HepG2 (cell line): ENCODE data around the gene XXYLT1. TPM values are rescaled to one million over a fixed set of nuclear protein-coding genes. Genes with fewer than 3 reads are reported as not detected.

Source experiments
- ATAC-seq: fragments of 200-7000 bp; cut with Tn5 transposase; 3 replicates; pipeline ENCODE4 v1.9.1; 2020; ENCODE audit warnings: mild to moderate bottlenecking, moderate library complexity
- BruUV-seq: library from RNA; stranded (reverse); fragments of 400-500 nt; replicated peaks from 2 replicates; lab custom pipeline; 2021; lab: Mats Ljungman, UMichigan
- CTCF ChIA-PET: fragments of 300-600 bp; formaldehyde crosslinking; extraction: SDS; loops from one replicate; lab custom pipeline; 2021; ENCODE audit warnings: low total read pairs, inconsistent platforms, low intra/inter-chr PET ratio; lab: Yijun Ruan, JAX
- POLR2A ChIA-PET: fragments of 350-600 bp; sonication (Branson Sonifier 250); formaldehyde crosslinking; loops from one replicate; lab custom pipeline; 2020; ENCODE audit warnings: antibody characterized with exemption, inconsistent platforms; lab: Yijun Ruan, JAX
- DNase-seq: peaks from one replicate; pipeline ENCODE4 v3.0.0-alpha.2; 2015; ENCODE audit warnings: low spot score
- FAIRE-seq: peaks from 3 replicates; lab custom pipeline; 2011; peaks lifted over from hg19 to GRCh38; lab: Jason Lieb, UNC
- H2AFZ ChIP-seq: one replicate; pipeline ENCODE4 v1.6.1; 2011; ENCODE audit warnings: low read length, inconsistent platforms
- H3K27ac ChIP-seq: fragments of 300-600 bp; 3 replicates; pipeline ENCODE4 v1.8.0; 2011; ENCODE audit warnings: mixed run types, mild to moderate bottlenecking, mixed read lengths, low read length, inconsistent platforms; ENCODE audit not compliant: insufficient read depth; ENCODE audit errors: extremely low read length
- H3K27me3 ChIP-seq, 2 experiments: fragments of 200-600 bp in 1 of 2; 2 replicates in 1 of 2; 3 replicates in 1 of 2; pipeline versions ENCODE4 v1.6.0 to v1.8.0; 2011; ENCODE audit warnings: low read length in 2 of 2, mild to moderate bottlenecking in 2 of 2, moderate library complexity in 2 of 2, inconsistent platforms in 1 of 2; ENCODE audit not compliant: insufficient read depth in 2 of 2, control insufficient read depth in 1 of 2
- H3K36me3 ChIP-seq, 2 experiments: fragments of 200-600 bp in 1 of 2; replicated peaks in 1 of 2; 2 replicates in 1 of 2; 3 replicates in 1 of 2; pipeline versions ENCODE4 v1.5.1 to v1.8.0; 2011; ENCODE audit warnings: low read length in 2 of 2, inconsistent platforms in 1 of 2; ENCODE audit not compliant: insufficient read depth in 2 of 2, control insufficient read depth in 1 of 2
- H3K4me1 ChIP-seq: 2 replicates; pipeline ENCODE4 v1.5.1; 2012; ENCODE audit warnings: low read length, inconsistent platforms; ENCODE audit not compliant: insufficient read depth
- H3K4me2 ChIP-seq: 2 replicates; pipeline ENCODE4 v1.6.0; 2011; ENCODE audit warnings: low read depth, low read length, inconsistent platforms
- H3K4me3 ChIP-seq, 3 experiments: fragments of 200-600 bp in 1 of 3; sonication (generic), shearing (Covaris generic) in 1 of 3; replicated peaks in 1 of 3; 2 replicates each; pipeline ENCODE4 v1.5.1; 2011 to 2016; ENCODE audit warnings: low read length in 3 of 3, inconsistent platforms in 2 of 3, low read depth in 2 of 3, mild to moderate bottlenecking in 2 of 3, control low read depth in 1 of 3, mixed read lengths in 1 of 3; ENCODE audit not compliant: insufficient read depth in 1 of 3
- H3K79me2 ChIP-seq: one replicate; pipeline ENCODE4 v1.6.1; 2011; ENCODE audit warnings: low read length, inconsistent platforms; ENCODE audit not compliant: insufficient read depth
- H3K9ac ChIP-seq: 2 replicates; pipeline ENCODE4 v1.6.0; 2011; ENCODE audit warnings: mild to moderate bottlenecking, low read depth, low read length, inconsistent platforms; ENCODE audit not compliant: insufficient read depth
- H3K9me3 ChIP-seq: 2 replicates; pipeline ENCODE4 v1.5.1; 2012; ENCODE audit warnings: mild to moderate bottlenecking, low read length
- H4K20me1 ChIP-seq: 2 replicates; pipeline ENCODE4 v1.6.0; 2011; ENCODE audit warnings: inconsistent platforms, mild to moderate bottlenecking, low read length, moderate library complexity; ENCODE audit not compliant: insufficient read depth
- ATF6 ChIP-seq: sonication (generic); formaldehyde crosslinking; conservative IDR thresholded peaks from 2 replicates; pipeline ENCODE4 v1.4.0; 2020; ENCODE audit warnings: missing genetic modification reagents
- ETV6 ChIP-seq: sonication (generic); formaldehyde crosslinking; conservative IDR thresholded peaks from 2 replicates; pipeline ENCODE4 v1.4.0; 2020; ENCODE audit warnings: missing genetic modification reagents
- FOXC1 ChIP-seq: sonication (generic); formaldehyde crosslinking; IDR thresholded peaks from 2 replicates; pipeline ENCODE4 v1.8.0; 2022; ENCODE audit warnings: mild to moderate bottlenecking, missing genetic modification reagents, borderline replicate concordance
- MXI1 ChIP-seq: IDR thresholded peaks from 3 replicates; pipeline ENCODE4 v1.6.1; 2012; ENCODE audit warnings: low read depth, low read length, inconsistent platforms, borderline replicate concordance
- NFATC3 ChIP-seq: sonication (generic); formaldehyde crosslinking; IDR thresholded peaks from 2 replicates; pipeline ENCODE4 v1.5.1; 2020; ENCODE audit warnings: mild to moderate bottlenecking, missing genetic modification reagents
- POGZ ChIP-seq: sonication (generic); formaldehyde crosslinking; IDR thresholded peaks from 2 replicates; pipeline ENCODE4 v1.4.0; 2020; ENCODE audit warnings: mild to moderate bottlenecking, missing genetic modification reagents
- SOX13 ChIP-seq, 3 experiments: fragments of 450-650 bp in 1 of 3; sonication (generic) in 1 of 3; formaldehyde crosslinking in 1 of 3; IDR thresholded peaks in 2 of 3; conservative IDR thresholded peaks in 1 of 3; 2 replicates each; pipeline versions ENCODE4 v1.5.0 to v1.6.1; 2016 to 2020; ENCODE audit warnings: antibody characterized with exemption in 1 of 3, mild to moderate bottlenecking in 1 of 3, missing compliant biosample characterization in 1 of 3, missing genetic modification reagents in 1 of 3, moderate library complexity in 1 of 3
- ZNF121 ChIP-seq: sonication (generic); formaldehyde crosslinking; IDR thresholded peaks from 2 replicates; pipeline ENCODE4 v1.5.0; 2020; ENCODE audit warnings: mild to moderate bottlenecking, missing genetic modification reagents
- ZNF775 ChIP-seq: sonication (generic); formaldehyde crosslinking; IDR thresholded peaks from 2 replicates; pipeline ENCODE4 v1.4.0; 2020; ENCODE audit warnings: missing genetic modification reagents, mild to moderate bottlenecking, moderate library complexity, borderline replicate concordance
- WGBS: methylation state at CpG from one replicate; pipeline ENCODE4 v1.1.6; 2017; ENCODE audit warnings: low lambda C conversion rate; 5-methylcytosine and 5-hydroxymethylcytosine counted together
- in situ Hi-C: cut with HindIII; loops from 2 replicates; pipeline ENCODE4 v1.10.0; 2017; ENCODE audit warnings: low pct_unique_long_range_greater_than_20kb; ENCODE audit not compliant: extremely low pct_ligation_motif_present
- intact Hi-C: fragments of 100-400 bp; cut with micrococcal nuclease; formaldehyde crosslinking; loops from one replicate; pipeline ENCODE4 v1.10.0; 2022; ENCODE audit not compliant: unreplicated experiment
- polyA plus RNA-seq, 8 experiments: library from polyadenylated mRNA; depleted of rRNA in 3 of 8; stranded (reverse) in 7 of 8; unstranded in 1 of 8; fragments of >200 nt; fragmentation: Illumina TruSeq in 4 of 8; extraction: Trizol in 4 of 8; gene quantifications; 2 replicates each; pipeline versions ENCODE4 v1.2.1 to v1.2.3, GENCODE V29; 2011 to 2016; ENCODE audit warnings: low read depth in 4 of 8, missing spikeins in 1 of 8, mixed read lengths in 1 of 8; ENCODE audit not compliant: insufficient read depth in 1 of 8
- total RNA-seq, 5 experiments: library from RNA; depleted of rRNA; stranded (reverse); fragments of >200 nt; fragmentation: Illumina TruSeq; extraction: Trizol; gene quantifications; 2 replicates each; pipeline ENCODE4 v1.2.3, GENCODE V29; 2016; ENCODE audit warnings: low read depth in 1 of 5
- TF ChIP-seq, protein P1 (sequence below): sonication (generic); formaldehyde crosslinking; IDR thresholded peaks from 2 replicates; pipeline ENCODE4 v1.5.0; 2020; ENCODE audit warnings: missing genetic modification reagents
- TF ChIP-seq, protein P2 (sequence below): sonication (generic); formaldehyde crosslinking; IDR thresholded peaks from 2 replicates; pipeline ENCODE4 v1.5.1; 2020; ENCODE audit warnings: mild to moderate bottlenecking, missing genetic modification reagents, moderate library complexity

Gene XXYLT1
- total and polyA plus RNA-seq, 2 of the 13 experiments (the other 11 are each of a cell fraction or from before 2014, with no cell fraction given) = 17.7 to 19.0 TPM

GRCh38 chr3:195106418-195106906 lies 164.5 kb downstream of the XXYLT1 start:
- ChIA-PET CTCF (interaction anchor here (0.7 to 2.5 kb wide), 5 partner anchors 71 to 435 kb away, joined by 3 to 15 read pairs (median 3); no protein-coding TSS in a partner anchor), POLR2A (no interaction called here)
- no peaks in the 10 kb centered on the region for H3K9me3 ChIP-seq
- H3K4me3 ChIP-seq = peak overlapping the region in 1 of 3 experiments; percentile 19; a peak in 1 of 6 replicates
- ATAC-seq (peak; percentile 80), DNase-seq (no peak), FAIRE-seq (no peak)
- no peaks in the 10 kb centered on the region for H3K79me2 ChIP-seq
- 16% methylated on average over 12 of the region's 29 CpGs for WGBS
- H3K4me1 ChIP-seq = peaks cover 49% of the 10 kb centered on the region
- no peak overlapping the region for H2AFZ ChIP-seq
- H3K27me3 ChIP-seq = no peaks in the 10 kb centered on the region
- H4K20me1 ChIP-seq = no peaks in the 10 kb centered on the region
- no peak overlapping the region for H3K9ac ChIP-seq
- H3K4me2 ChIP-seq = peak overlapping the region; percentile 52
- in situ Hi-C loops = loop anchor here (5.0 kb wide), 3 partner anchors 74 to 419 kb away; partner anchors contain the start of gene FAM43A
- intact Hi-C loops = loop anchor here (1.0 to 10.0 kb wide), 2 partner anchors 72 to 435 kb away; no protein-coding TSS in a partner anchor
- no peak overlapping the region for H3K27ac ChIP-seq
- H3K36me3 ChIP-seq = peaks cover 2 to 6% of the 10 kb centered on the region in 2 experiments; a peak in 3 of 5 replicates
- no TSS peak for BruUV-seq
- no peak for TF ChIP-seq SOX13 (IDR thresholded peaks at IDR 0.05)
- TF ChIP-seq SOX13 (CRISPR knock-in tag; conservative IDR thresholded peaks at IDR 0.05 in 1 of 2, IDR thresholded peaks at IDR 0.05 in 1 of 2) = peak in 1 of 2 experiments; percentile 43; a peak in 1 of 4 replicates
- no peak for TF ChIP-seq ATF6 (CRISPR knock-in tag)
- no peak for TF ChIP-seq ETV6 (CRISPR knock-in tag)
- peak; percentile 70; the same call in 1 of the 2 replicates for TF ChIP-seq FOXC1 (CRISPR knock-in tag)
- no peak for TF ChIP-seq MXI1
- no peak for TF ChIP-seq ZNF121 (CRISPR knock-in tag)
- TF ChIP-seq ZNF775 = no peak
- TF ChIP-seq NFATC3 = no peak
- TF ChIP-seq, protein P1, sequence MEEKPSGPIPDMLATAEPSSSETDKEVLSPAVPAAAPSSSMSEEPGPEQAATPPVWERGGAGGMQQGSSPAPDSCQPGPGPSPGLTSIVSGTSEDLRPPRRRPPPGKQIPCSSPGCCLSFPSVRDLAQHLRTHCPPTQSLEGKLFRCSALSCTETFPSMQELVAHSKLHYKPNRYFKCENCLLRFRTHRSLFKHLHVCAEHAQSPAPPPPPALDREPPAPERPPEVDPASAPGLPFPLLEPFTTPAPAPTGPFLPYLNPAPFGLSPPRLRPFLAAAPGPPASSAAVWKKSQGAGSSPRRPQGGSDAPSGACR (CRISPR knock-in tag) = 0 out of 2 replicates have a peak, but pooled peaks have one; percentile 53
- 0 out of 2 replicates have a peak, but pooled peaks have one; percentile 46 for TF ChIP-seq POGZ
- TF ChIP-seq, protein P2, sequence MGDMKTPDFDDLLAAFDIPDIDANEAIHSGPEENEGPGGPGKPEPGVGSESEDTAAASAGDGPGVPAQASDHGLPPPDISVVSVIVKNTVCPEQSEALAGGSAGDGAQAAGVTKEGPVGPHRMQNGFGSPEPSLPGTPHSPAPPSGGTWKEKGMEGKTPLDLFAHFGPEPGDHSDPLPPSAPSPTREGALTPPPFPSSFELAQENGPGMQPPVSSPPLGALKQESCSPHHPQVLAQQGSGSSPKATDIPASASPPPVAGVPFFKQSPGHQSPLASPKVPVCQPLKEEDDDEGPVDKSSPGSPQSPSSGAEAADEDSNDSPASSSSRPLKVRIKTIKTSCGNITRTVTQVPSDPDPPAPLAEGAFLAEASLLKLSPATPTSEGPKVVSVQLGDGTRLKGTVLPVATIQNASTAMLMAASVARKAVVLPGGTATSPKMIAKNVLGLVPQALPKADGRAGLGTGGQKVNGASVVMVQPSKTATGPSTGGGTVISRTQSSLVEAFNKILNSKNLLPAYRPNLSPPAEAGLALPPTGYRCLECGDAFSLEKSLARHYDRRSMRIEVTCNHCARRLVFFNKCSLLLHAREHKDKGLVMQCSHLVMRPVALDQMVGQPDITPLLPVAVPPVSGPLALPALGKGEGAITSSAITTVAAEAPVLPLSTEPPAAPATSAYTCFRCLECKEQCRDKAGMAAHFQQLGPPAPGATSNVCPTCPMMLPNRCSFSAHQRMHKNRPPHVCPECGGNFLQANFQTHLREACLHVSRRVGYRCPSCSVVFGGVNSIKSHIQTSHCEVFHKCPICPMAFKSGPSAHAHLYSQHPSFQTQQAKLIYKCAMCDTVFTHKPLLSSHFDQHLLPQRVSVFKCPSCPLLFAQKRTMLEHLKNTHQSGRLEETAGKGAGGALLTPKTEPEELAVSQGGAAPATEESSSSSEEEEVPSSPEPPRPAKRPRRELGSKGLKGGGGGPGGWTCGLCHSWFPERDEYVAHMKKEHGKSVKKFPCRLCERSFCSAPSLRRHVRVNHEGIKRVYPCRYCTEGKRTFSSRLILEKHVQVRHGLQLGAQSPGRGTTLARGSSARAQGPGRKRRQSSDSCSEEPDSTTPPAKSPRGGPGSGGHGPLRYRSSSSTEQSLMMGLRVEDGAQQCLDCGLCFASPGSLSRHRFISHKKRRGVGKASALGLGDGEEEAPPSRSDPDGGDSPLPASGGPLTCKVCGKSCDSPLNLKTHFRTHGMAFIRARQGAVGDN (CRISPR knock-in tag) = peak; percentile 90
